ENCODE results near the gene PPP1R2.

DNA sequence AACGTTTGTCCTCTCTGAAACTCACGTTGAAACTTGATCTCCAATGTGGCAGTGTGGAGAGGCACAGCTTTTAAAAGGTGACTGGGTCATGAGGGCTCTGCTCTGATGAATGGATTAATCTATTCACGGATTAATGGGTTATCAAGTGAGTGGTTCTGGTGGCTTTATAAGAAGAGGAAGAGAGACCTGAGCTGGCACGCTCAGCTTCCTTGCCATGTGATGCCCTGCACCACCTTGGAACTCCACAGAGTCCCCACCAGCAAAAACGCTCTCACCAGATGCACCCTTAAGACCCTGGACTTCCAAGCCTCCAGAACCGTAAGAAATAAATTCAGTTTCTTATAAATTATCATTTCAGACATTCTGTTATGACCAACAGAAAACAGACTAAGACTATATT, 2.6 kb downstream of the PPP1R2 start:
- TF ChIP-seq, protein P1, sequence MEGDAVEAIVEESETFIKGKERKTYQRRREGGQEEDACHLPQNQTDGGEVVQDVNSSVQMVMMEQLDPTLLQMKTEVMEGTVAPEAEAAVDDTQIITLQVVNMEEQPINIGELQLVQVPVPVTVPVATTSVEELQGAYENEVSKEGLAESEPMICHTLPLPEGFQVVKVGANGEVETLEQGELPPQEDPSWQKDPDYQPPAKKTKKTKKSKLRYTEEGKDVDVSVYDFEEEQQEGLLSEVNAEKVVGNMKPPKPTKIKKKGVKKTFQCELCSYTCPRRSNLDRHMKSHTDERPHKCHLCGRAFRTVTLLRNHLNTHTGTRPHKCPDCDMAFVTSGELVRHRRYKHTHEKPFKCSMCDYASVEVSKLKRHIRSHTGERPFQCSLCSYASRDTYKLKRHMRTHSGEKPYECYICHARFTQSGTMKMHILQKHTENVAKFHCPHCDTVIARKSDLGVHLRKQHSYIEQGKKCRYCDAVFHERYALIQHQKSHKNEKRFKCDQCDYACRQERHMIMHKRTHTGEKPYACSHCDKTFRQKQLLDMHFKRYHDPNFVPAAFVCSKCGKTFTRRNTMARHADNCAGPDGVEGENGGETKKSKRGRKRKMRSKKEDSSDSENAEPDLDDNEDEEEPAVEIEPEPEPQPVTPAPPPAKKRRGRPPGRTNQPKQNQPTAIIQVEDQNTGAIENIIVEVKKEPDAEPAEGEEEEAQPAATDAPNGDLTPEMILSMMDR (conservative IDR thresholded peaks at IDR 0.05; ENCODE audit: low read length): no peak
- no peak for TF ChIP-seq EZH2phosphoT487 (IDR thresholded peaks at IDR 0.05; ENCODE audit: borderline replicate concordance)

Data from Loucy (cell line).